ENCODE measurements around the gene STARD3.
A peak's percentile ranks its signal among the peaks of the same experiment; 100 is the strongest.

Gene STARD3

DNA sequence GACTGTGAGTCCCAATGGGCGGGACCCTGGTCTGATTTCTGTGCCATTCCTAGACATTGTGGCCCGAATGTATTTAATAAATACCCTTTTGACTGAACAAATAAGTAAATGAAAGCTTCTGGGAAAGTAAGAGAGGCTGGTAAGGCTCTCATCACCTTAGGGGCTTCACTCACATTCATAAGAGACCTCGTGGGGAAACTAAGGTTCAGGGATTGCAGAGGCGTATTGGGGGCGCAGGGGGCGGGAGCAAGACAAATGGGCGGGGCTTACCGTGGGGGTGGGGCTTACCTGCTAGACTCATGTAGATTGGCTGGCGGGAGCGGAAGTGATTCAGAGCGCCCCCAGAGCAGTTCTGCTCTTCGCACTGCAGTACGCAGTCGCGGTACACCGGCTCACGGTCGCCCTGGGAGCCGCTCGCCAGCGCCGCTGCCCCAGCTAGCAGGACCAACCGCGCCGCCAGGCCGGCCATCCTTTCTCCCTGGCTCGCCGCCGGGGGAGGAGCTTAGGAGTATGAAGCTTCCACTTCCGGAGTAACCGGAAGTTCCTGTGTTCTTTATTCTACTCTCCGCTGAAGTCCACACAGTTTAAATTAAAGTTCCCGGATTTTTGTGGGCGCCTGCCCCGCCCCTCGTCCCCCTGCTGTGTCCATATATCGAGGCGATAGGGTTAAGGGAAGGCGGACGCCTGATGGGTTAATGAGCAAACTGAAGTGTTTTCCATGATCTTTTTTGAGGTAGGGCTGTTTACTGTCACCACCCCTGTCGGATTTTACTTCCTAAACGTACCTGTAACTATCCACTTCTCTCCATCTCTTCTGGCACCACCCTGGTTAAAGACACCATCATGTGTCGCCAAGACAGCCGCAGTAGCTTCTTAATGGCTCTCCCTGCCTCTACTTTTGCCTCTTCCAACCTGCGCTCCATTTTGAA lies 50.9 kb downstream of the STARD3 start, which contains the start of gene PGAP3:
PGAP3 (minus strand) TSS at position 512 of the 929 bp plus-strand sequence; CDS start at position 469, 43 bp downstream.
- peak; percentile 92 for DNase-seq (ENCODE audit: low read depth)
- H3K4me3 ChIP-seq (ENCODE audit: low read length), result peak within 1 kb of the TSS; percentile 63
- TF ChIP-seq, protein P1, sequence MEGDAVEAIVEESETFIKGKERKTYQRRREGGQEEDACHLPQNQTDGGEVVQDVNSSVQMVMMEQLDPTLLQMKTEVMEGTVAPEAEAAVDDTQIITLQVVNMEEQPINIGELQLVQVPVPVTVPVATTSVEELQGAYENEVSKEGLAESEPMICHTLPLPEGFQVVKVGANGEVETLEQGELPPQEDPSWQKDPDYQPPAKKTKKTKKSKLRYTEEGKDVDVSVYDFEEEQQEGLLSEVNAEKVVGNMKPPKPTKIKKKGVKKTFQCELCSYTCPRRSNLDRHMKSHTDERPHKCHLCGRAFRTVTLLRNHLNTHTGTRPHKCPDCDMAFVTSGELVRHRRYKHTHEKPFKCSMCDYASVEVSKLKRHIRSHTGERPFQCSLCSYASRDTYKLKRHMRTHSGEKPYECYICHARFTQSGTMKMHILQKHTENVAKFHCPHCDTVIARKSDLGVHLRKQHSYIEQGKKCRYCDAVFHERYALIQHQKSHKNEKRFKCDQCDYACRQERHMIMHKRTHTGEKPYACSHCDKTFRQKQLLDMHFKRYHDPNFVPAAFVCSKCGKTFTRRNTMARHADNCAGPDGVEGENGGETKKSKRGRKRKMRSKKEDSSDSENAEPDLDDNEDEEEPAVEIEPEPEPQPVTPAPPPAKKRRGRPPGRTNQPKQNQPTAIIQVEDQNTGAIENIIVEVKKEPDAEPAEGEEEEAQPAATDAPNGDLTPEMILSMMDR (IDR thresholded peaks at IDR 0.05; ENCODE audit: insufficient read depth, low read depth, low read length, missing control alignments), result no peak

DNA sequence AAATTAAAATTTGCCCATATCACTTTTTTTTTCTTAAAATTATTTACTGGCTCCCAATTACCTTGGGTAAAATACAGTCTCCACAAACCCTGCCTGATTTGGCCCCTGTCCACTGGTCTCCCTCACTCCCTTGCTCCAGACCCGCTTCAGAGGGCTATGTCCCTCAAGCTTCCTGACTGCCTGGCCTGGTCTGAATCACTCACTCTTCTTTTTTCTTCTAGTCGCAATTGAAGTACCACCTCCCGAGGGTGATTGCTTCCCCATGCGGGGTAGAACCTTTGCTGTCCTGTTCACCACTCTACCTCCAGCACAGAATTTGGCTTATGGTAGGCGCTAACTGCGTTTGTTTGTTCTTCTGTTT lies 51.5 kb downstream of the STARD3 start:
- H3K4me3 ChIP-seq (ENCODE audit: low read length), result peak overlapping the region; percentile 63
- no peak for DNase-seq (ENCODE audit: low read depth)
- TF ChIP-seq, protein P1 (IDR thresholded peaks at IDR 0.05; ENCODE audit: insufficient read depth, low read depth, low read length, missing control alignments), result no peak

DNA sequence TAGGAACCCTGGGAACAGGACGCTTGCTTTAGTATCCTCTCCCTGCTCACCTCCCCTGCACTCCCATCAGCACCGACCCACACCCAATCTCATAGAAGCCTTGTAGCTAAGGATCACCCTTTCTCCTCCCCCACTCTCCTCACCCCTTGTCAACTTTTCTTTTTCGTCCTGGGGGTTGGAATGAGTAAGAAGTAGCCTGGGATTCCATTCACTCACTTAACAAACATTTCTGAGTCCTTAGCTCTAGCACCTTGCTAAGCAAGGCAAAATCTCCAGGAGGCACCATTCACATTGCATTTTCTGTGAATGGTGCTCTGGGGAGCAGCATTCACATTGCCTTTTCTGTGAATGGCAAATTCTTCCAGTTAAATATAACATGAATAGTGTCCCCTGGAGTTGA lies 52.0 kb downstream of the STARD3 start:
- TF ChIP-seq, protein P1 (IDR thresholded peaks at IDR 0.05; ENCODE audit: insufficient read depth, low read depth, low read length, missing control alignments), result peak; percentile 27
- H3K4me3 ChIP-seq (ENCODE audit: low read length), result peak overlapping the region; percentile 63
- no peak for DNase-seq (ENCODE audit: low read depth)

DNA sequence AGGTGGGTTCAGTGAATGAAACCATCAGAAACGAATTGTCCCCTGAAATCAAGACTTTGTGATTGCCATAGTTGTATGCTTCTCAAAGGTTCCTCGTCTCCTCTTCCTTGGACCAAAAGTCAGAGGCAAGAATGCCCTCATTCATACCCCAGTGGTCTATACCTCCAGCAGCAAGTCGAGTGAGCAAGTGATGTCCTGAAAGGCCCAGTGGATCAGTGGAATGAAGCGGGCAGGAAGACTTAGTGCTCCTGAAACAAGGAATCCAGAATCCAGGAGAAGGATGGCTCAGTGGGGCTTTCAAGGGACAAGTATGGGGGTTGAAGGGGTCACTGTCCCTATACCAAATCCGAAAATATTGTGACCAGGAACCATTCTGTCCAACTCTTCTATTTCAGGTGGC lies 57.6 kb downstream of the STARD3 start:
- no peak overlapping the region for H3K4me3 ChIP-seq (ENCODE audit: low read length)
- TF ChIP-seq, protein P1 (IDR thresholded peaks at IDR 0.05; ENCODE audit: insufficient read depth, low read depth, low read length, missing control alignments), result no peak
- no peak for DNase-seq (ENCODE audit: low read depth)

DNA sequence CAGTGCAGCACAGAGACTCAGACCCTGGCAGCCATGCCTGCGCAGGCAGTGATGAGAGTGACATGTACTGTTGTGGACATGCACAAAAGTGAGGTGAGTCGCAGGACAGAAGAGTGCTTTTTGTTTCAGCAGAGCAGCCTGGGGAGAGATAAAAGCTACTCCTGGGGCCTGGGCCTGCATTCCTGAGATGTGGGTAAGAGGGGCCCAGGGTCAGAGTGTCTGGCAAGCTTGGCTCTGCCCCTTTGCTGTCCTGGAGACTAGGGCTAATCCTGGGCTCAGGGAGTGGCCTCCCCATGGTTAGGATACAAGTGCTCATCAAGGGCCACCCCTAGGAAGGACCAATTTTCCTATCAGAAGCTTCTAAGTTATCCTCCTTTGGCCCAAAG lies 58.1 kb downstream of the STARD3 start:
- no peak for DNase-seq (ENCODE audit: low read depth)
- H3K4me3 ChIP-seq (ENCODE audit: low read length), result no peak overlapping the region
- TF ChIP-seq, protein P1 (IDR thresholded peaks at IDR 0.05; ENCODE audit: insufficient read depth, low read depth, low read length, missing control alignments), result no peak

DNA sequence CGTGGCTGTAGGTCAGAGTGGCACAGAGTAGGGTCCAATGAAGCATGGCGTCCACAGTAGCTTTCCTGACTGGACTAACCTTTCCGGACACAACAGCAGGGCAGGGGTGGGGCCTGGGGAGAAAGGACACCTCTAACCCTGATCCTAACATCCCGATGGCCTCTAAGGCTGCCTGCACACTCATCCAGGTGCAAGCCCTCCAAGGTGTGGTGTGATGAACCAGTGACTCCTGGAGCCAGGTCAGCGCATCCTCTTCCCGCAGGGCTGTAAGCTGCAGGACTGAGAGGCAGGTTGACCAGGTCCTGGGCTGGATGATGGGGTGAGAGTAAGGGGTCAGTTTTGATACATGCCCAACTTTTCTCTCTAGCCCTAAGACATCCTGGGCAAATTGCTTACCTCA lies 59.8 kb downstream of the STARD3 start:
- TF ChIP-seq, protein P1 (IDR thresholded peaks at IDR 0.05; ENCODE audit: insufficient read depth, low read depth, low read length, missing control alignments), result no peak
- DNase-seq (ENCODE audit: low read depth), result no peak
- no peak overlapping the region for H3K4me3 ChIP-seq (ENCODE audit: low read length)

Data from epithelial cell of esophagus (primary cell).